ENCODE data around the gene ARID1B.

ARID1B gene

DNA sequence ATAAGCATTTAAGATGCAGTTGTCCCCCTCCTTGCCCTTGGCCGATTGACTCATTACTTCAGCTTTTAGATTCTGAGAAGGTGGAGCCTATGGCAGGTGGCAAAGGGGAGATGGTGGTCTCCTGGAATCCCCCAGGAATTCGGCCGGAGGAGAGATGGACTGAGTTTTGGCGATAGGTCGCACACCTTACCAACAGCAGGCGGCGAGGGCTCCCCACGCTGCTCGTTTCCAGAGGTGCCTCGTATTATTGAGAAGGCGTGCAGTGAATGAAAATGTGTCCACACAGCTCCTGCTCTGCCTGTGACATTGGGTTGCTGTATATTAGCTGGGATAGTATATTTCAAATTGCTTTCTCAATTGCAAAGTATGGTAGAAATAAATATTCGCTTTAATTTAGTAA lies 224.5 kb downstream of the ARID1B start:
- DNase-seq = no peak

DNA sequence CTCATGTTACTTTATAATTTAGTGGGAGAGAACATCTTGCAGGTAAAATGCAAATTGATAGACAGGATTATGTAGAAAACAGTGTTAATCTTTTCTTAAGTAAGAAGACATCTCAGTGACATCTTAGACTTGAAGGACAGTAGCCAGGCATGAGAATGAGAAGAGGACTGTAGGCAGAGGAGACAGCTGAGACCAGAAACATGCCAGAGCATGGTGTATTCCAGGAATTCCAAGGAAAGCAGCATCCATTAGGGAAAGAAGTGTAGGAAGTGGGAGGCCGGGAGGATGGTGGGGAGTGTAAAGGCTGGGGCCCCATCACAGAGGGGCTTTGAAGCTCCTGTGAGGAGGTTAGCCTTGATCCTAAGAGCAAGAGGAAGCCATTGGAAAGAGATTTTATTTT lies 225.6 kb downstream of the ARID1B start:
- DNase-seq = no peak

DNA sequence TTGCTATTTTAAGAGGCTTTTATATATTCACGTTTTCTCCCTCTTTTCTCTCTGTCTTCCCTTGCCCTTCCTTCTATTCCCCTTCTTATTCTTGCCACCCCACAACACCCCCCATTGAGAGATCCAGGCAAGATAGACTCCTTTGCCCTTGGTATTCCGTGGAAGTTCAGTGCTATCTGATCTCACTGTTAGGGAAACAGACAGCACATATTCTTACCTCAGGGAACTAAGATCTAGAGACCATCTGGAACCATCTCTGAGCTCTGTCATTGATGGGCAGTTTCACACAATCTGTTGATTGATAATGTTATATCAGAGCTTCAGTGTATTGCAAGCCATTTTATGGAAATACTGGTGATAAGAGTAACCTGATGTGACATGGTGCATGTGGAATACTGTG lies 228.8 kb downstream of the ARID1B start:
- DNase-seq = no peak

GRCh38 chr6:157008568-157008967 lies 231.4 kb downstream of the ARID1B start:
- DNase-seq = no peak

DNA sequence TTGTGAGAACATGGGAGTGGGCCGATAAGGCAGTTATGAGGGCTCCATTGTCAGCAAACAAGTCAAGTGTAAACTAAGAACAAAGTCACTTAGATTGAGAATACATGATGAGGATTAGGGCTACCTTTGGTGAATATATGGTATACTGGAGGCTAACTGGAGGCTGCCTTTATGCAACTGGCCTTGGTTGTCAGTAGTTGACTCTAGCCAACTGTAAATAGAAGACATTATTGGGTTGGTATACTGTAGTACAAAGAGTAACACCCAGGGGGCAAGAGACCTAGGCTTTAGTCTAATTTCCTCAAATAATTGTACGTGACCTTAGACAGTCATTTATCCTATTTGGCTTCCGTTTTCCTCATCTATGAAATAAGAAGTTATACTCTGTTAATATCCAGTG lies 235.2 kb downstream of the ARID1B start:
- DNase-seq = no peak

GRCh38 chr6:157013649-157014304 lies 236.6 kb downstream of the ARID1B start:
- DNase-seq = no peak

DNA sequence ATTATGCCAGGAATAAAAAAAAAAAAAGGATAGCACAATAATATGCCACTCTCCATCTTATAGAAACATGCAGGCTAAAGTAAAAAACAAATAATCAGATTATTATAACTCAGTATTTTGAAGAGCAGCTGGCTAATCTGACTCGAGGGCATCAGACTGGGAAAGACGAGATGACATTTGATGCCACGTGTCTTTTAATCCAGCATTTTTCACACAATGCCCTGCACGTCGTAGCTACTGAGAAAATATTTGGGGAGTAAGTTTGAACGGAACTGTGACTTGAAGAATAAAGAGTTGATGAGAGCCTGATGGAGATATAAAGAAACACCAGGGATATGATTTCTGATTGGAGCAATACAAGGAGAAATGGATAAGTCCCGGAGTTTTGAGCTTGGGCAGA lies 237.7 kb downstream of the ARID1B start:
- DNase-seq = no peak

GRCh38 chr6:157017022-157017421 lies 239.8 kb downstream of the ARID1B start:
- no peak for DNase-seq

GRCh38 chr6:157017861-157018260 lies 240.7 kb downstream of the ARID1B start:
- DNase-seq = no peak

DNA sequence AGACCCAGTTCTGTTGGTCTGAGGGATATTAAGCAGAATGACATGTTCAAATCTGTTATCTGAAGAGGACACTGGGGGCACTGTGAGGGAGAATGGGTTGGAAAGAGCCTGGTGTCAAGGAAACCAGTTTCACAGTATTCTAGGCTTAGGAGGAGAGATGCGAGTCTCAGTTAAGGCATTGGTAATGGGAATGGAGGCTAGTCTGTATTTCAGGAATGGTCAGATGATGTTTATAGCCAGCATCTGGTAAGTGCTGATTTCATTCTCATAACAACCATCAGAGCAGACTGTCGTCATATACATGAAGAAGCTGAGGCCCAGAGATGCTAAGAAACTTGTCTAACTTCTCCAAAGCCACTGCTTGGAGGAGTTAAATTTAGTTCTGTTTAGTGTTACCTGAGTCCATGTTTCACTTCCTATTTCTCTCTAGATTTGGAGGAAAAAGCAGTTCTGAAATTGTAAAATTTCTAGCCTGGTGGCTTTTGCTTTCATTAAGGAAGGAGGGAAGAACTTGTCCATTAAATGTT lies 242.0 kb downstream of the ARID1B start:
- DNase-seq = peak; percentile 17

DNA sequence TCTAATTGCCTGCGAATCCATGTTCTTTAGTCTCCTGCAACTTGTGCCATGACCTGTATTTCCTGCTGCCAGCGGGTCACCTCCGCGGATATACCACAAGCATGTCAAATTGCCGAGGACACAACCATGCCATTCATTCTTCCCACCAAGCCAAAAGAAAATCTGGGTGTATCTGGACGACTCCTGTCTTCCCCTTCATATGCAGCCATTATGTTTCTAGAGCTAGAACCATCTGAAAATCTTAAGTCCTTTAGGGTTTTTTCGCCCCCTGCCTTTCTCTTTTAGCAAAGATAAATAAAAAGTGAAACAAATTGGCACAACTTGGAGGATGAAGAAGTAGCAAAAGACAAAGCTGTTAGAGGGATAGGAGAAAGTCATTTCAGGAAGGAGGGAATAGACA lies 242.6 kb downstream of the ARID1B start:
- DNase-seq = peak; percentile 21

GRCh38 chr6:157020398-157020797 lies 243.2 kb downstream of the ARID1B start:
- peak; percentile 26 for DNase-seq

DNA sequence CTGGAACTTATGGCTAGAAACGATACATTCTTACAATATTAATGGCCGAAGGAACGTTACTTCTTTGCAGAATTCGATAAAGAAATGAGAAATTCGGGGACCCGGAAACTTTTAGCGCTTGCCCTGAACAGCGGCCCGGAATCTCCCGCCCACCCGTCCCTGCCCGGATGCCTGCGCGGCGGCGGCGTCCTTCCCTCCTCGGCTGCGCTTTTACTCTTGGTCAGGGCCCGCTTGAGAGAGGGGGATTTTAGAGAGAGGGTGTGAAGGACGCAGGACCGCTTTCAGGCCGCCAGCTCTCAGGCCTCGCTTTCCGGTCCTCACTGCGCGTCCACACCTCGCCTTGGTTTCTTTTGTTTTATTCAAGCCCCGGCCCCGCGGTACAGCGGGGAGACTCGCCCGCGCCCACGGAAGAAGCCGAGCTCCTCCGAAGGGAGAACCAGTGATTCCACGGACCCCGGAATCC lies 243.7 kb downstream of the ARID1B start:
- DNase-seq = peak; percentile 70

GRCh38 chr6:157021344-157021992 lies 244.3 kb downstream of the ARID1B start:
- DNase-seq = peak; percentile 90

DNA sequence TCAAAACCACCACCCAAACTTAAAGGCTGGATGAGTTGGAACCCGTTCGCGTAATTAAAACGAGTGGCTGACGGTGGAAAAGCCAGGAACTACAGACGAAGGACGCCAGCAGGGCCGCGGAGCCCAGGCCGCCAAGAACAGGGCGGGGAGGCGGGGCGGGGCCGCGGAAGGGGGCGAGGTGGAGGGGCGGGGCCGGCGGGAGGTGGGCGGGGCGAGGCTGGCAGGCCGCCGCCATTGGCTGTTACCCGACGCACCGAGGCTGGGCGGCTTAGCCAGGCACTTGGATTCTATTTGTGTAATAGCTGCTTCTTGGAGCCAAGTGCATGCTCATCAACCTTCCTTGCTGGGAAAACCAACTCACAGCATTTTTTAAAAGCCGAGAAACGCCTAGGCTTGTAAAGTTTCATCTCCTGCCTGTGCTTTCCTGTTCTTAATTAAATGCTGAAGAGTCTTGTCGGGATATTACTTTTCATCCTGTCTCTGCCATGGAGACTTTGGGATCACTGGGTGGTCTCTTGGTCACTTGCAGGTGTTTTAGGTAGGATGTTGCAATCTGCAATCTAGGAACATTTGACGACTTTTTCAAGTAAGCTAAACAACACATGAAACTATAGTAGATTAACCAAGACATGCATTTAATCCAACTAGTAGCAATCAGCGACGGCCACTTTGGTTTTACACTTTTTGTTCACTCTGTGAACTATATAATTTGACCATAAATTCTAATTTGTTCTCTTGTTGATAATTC lies 245.0 kb downstream of the ARID1B start:
- DNase-seq = peak; percentile 87

DNA sequence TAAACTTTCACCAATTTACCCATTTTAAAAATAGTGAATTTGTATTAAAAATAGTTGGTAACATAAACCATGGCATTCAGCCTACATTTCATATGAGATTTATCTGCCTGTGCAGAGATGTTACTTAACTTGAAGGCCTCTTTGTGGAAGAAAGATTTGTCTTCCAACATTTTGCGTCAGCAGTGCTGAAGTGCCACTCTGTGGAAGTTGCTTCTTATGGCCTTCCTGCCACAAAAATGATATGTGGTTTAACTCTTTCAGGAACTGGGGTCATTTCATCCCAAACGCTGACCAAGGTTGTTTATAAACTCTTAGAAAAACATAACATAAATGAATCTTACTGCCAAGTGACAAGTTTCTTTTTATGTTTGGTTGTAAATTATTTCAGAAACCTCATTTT lies 246.8 kb downstream of the ARID1B start:
- no peak for DNase-seq

DNA sequence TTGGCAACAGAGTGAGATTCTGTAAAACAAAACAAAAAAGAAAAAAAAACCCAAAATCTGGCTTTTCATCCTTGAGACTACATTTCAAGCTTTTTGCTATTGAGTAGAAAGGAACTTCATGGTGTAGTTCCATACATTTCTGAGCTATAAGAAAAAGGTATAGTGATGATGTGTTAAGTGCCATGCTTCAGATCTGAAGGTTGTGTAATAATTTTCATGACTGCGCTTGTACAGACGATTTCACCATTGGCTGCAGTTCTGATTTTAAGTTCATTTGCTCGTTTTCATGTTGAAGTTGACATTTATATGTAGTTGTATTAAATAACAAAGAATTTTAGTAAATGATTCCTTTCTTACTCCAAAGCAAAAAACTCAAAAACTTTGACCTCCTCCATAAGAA lies 247.6 kb downstream of the ARID1B start:
- no peak for DNase-seq

- no peak for DNase-seq
Observed at GRCh38 chr6:157025437-157025836, 248.3 kb downstream of the ARID1B start.

DNA sequence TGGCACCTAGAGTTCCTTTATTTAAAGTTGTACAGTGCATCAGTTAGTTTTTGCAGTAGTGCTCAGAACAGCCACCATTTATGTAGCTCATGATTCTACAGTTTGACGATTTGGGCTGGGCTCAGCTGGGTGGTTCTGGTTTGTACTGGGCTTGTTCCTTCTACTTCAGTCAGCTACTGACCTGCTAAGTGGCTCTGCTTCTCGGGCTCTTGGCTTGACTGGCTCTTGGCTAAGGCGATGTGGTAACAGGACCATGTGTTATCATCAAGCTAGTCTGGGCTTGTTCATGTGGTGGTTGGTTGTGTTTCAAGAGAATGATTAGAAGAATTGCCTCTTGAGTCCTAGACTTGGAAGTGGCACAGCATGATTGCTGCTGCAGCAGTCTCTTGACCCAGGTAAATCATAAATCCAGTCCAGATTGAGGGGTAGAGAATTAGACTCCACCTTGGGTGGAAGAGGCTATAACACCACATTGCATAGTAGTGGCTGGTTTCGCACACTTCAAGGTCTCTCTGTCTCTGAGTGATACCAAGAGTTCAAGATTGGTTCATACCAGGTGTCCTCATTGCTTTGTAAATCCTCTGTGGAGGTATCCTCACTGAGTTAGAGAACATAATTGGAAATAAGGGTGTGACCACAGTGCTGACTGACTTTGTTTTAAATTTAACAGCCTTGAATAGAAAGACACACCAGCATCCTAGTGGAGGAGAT lies 253.0 kb downstream of the ARID1B start:
- DNase-seq = no peak

DNA sequence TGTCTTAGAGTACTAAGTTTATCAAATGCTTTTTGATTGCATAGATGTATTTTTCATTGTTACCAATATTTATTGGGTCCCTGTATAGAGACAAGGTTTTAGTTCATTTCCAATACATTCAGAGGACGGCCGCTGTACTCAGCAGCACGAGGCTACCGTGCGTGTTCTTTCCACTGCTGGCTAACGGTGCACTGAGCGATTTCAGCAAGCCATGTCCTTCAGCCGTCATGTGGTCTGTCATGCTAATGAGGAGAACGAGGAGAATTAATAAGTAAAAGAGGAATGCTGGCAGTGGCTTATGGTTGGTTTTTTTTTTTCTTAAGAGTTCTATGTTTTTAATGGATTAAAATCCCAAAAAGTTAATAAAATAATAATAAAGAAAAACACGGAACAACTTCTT lies 253.6 kb downstream of the ARID1B start:
- DNase-seq = no peak

DNA sequence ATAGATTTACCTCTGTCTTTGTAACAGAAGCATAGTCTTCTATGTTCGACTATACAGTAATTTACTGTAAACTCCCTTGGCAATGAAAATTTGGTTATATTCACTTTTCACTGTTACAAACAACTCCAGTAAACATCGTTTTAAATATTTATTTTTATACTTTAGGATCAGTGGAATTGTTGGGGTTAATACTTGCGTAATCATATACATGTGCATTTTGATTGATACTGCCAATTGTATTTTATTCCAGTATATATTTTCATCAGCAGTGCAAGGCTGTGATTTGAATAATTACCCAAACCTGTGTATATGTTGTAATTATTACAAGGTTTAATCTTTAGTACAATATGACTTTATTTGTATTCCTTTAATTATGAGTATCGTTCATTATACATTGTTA lies 255.7 kb downstream of the ARID1B start:
- no peak for DNase-seq

- DNase-seq = peak; percentile 17
Observed at GRCh38 chr6:157033428-157034140, 256.4 kb downstream of the ARID1B start.

Data from CD4-positive, alpha-beta T cell treated with Interleukin-21 for 1 hour (primary cell).